Measurements from ENCODE around the gene ZNF469.

The ZNF469 gene, protein sequence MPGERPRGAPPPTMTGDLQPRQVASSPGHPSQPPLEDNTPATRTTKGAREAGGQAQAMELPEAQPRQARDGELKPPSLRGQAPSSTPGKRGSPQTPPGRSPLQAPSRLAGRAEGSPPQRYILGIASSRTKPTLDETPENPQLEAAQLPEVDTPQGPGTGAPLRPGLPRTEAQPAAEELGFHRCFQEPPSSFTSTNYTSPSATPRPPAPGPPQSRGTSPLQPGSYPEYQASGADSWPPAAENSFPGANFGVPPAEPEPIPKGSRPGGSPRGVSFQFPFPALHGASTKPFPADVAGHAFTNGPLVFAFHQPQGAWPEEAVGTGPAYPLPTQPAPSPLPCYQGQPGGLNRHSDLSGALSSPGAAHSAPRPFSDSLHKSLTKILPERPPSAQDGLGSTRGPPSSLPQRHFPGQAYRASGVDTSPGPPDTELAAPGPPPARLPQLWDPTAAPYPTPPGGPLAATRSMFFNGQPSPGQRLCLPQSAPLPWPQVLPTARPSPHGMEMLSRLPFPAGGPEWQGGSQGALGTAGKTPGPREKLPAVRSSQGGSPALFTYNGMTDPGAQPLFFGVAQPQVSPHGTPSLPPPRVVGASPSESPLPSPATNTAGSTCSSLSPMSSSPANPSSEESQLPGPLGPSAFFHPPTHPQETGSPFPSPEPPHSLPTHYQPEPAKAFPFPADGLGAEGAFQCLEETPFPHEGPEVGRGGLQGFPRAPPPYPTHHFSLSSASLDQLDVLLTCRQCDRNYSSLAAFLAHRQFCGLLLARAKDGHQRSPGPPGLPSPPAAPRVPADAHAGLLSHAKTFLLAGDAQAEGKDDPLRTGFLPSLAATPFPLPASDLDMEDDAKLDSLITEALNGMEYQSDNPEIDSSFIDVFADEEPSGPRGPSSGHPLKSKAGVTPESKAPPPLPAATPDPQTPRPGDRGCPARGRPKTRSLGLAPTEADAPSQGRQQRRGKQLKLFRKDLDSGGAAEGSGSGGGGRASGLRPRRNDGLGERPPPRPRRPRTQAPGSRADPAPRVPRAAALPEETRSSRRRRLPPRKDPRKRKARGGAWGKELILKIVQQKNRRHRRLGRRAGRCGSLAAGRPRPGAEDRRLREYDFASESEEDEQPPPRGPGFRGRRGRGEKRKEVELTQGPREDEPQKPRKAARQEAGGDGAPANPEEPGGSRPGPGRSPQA (N-terminal part only)

GRCh38 chr16:88382491-88383400 is at the start of gene ZNF469:
ZNF469 (plus strand) TSS chr16:88382959; CDS start chr16:88427471, 44,512 bp downstream.
- no peak for FAIRE-seq

GRCh38 chr16:88333848-88334777 is 48.6 kb upstream of the ZNF469 start:
- FAIRE-seq, result no peak

DNA sequence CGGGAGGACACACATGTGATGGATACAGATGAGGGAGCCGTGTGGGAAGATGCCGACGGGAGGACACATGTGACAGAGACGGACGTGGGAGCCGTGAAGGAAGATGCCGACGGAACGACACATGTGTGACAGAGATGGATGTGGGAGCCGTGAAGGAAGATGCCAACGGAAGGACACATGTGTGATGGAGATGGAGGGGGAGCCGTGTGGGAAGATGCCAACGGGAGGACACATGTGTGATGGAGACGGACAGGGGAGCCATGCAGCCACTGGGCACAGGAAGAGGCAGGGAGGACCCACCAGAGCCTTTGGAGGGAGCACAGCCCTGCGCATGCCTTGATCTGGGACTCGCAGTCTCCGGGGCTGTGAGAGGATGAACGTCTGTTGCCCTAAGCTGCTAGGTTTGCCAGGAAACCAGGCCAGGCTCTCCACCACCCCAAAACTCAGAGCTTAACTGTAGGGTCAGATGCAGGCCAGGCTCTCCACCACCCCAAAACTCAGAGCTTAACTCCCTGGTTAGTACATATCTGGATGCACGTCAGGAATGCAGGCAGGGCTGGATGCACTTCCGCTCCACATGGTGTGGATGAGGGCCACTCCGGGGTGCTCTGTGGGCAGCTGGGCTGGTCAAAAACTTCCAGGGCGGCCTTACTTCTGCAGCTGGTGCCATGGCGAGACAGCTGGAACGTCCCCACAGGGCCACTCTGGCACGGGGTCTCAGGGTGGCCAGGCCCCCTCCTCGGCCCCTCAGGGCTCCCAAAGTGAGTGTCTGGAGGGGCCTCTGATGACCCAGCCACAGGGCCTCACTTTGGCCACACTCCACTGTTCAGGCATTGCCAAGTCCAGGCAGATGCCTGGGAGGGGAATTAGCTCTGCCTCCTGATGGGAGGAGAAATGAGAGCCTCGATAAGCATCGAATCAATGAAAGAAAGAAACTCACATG is 47.7 kb upstream of the ZNF469 start:
- FAIRE-seq, result no peak

DNA sequence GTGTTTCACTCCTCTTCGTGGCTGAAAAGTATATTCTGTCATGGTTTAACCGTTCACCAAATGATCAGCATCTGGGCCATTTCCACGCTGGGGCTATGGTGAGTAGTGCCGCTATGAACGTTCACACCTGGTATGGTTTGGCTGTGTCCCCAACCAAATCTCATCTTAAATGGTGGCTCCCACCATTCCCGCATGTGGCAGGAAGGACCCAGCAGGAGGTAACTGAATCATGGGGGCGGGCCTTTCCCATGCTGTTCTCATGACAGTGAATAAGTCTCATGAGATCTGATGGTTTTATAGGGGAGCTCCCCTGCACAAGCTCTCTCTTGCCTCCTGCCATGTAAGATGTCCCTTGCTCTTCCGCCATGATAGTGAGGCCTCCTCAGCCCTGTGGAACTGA is 45.7 kb upstream of the ZNF469 start:
- no peak for FAIRE-seq

DNA sequence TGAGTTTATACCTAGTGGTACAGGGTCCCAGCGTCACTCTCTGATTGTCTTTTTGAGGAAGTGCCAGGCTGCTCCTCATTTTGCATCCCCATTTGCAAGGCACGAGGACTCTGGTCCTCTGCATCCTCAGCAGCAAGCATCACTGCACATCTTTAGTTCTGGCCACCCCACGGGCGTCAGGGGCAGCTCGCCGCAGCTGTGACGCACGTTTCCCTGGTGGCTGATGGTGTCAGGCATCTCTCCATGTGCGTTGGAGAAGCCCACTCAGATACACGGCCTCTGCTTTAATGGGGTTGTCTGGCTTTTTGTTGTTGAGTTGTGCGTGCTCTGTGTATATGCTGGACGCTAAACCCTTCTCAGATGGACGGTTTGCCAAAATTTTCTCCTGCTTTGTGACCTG is 45.2 kb upstream of the ZNF469 start:
- FAIRE-seq, result no peak

GRCh38 chr16:88338111-88338510 is 44.6 kb upstream of the ZNF469 start:
- no peak for FAIRE-seq

DNA sequence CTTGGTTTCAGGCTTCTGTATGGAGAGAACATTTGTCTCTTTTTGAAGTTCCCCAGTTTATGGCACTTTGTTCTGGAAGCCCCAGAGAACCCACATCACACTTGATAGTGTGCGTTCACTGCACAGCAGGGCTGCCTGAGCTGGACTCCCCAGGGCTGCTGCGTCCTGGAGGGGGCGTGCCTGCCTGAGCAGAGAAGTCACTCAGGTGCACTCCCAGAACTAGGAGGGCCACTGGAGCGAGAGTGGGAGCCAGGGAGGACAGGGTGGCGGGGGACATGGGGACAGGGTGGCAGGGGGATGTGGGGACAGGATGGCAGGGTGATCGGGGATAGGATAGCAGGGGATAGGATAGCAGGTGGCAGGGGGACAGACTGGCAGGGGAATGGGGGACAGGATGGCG is 43.9 kb upstream of the ZNF469 start:
- FAIRE-seq, result no peak

GRCh38 chr16:88339930-88340754 is 42.6 kb upstream of the ZNF469 start:
- FAIRE-seq, result no peak

DNA sequence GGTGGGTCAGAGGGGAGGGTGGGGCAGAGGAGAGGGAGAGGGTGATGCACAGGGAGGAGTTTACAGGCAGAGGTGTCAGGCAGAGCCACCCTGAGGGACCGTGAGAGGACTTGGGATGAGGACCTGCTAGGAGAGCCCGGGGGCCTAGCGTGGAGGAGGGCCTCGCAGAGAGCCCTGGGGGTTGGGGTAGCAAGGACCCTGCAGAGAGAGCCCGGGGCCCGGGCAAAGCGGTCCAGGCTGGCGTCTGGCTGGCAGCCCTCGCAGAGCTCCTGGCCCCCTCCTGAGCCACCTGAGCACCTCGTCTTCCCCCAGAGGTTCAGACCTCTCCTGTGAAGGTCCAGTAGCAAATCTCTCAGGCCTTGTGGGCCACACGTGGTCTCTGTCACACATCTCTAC is 42.0 kb upstream of the ZNF469 start:
- FAIRE-seq, result no peak

- no peak for FAIRE-seq
Measured at GRCh38 chr16:88341551-88342290, 41.0 kb upstream of the ZNF469 start.

- FAIRE-seq, result no peak
Measured at GRCh38 chr16:88342491-88342890, 40.3 kb upstream of the ZNF469 start.

GRCh38 chr16:88343271-88343791 is 39.4 kb upstream of the ZNF469 start:
- FAIRE-seq, result no peak

- no peak for FAIRE-seq
Measured at GRCh38 chr16:88344411-88345030, 38.2 kb upstream of the ZNF469 start.

DNA sequence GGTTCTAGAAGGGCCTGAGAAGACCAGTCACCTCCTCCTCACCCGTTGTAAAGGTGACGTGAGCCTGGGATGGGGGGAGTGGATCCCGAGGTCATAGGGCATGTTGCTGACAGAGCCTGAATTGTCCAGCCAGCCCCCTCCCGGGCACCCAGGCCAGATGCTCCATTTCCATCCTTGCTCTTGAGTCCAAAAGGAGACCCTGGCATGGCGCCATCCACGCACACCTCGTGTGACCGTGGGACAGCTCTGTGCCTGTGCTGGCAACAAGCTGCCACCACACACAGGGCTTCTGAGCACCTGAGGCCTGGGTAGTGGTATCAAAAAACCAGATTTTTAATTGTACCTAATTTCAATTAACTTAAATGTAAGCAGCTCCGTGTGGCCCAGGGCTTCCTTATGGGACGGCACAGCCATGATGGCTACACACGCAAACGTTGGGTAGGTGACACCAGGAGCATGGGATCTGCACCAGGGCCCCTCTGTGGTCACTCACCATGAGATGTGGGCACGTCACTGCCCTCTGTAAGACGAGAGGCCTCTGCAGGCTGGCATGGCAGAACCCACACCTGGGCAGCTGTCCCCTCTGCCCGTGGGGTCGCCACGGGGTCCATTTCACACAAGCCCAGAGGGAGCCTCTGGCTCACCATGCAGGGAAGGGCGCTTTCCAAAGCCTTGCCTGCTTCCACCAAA is 37.6 kb upstream of the ZNF469 start:
- FAIRE-seq, result no peak

DNA sequence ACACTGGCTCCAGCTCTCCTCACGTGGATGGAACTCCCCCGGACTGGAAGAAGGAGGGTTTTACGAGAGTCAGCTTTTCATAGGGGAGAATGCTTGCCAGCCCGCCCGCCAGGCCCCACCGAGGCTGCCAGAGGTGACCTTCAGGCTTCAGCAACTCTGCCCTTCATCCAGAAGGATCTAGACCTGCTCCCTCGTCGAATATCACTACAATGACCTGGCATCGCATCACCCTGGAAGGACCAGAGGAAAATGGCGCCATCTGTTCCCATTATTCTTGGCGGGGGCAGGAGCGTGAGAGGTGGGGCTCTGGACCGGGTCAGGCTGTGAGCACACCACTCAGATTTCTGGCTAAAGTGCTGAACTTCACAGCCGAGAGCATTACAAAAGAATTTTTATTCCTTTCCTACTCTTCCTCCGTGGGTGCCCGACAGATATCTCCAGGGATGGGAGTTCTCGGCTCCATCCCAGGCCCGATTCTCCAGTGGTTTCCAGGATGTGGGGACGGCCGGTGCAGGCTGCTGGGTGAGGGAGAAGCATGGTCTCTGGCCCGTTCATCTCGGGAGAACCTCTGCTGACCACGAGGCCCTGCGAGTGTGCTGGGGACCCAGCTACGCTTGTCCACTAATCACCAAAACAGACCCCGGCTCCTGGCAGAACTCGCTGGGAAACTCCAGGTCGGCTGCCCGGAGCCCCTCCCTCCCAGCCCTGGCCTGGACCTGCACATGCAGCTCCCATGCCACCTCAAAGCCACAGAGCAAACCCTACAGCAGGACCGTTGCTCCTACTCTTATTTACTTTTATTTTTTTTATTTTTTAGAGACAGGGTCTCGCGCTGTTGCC is 36.8 kb upstream of the ZNF469 start:
- no peak for FAIRE-seq
